Measurements from ENCODE around the gene CDH6.

GRCh38 chr5:31209334-31209733 lies 15.8 kb downstream of the CDH6 start:
- TF ChIP-seq CTCF (IDR thresholded peaks at IDR 0.05 in 8 of 11, conservative IDR thresholded peaks at IDR 0.05 in 3 of 11) (no peak), POLR2AphosphoS5 (IDR thresholded peaks at IDR 0.05) (no peak), POLR2A (IDR thresholded peaks at IDR 0.05) (no peak)

Measured in spleen (tissue), 7 donors.